NCI-H446 (cell line): ENCODE results near the gene FSD2.
"Not testable (repeated sequence)": the region's sequence is repeated elsewhere in the genome, so short reads cannot be mapped to it uniquely, and the experiment has no call there.

Source experiments
- DNase-seq, 2 experiments: peaks; one replicate each; lab custom pipeline; 2025; lab: John Stamatoyannopoulos, UW

Gene FSD2

GRCh38 chr15:82830427-82831173 is 24.7 kb upstream of the FSD2 start:
- DNase-seq, result no peak

GRCh38 chr15:82829234-82829633 is 23.4 kb upstream of the FSD2 start:
- DNase-seq, result no peak

DNA sequence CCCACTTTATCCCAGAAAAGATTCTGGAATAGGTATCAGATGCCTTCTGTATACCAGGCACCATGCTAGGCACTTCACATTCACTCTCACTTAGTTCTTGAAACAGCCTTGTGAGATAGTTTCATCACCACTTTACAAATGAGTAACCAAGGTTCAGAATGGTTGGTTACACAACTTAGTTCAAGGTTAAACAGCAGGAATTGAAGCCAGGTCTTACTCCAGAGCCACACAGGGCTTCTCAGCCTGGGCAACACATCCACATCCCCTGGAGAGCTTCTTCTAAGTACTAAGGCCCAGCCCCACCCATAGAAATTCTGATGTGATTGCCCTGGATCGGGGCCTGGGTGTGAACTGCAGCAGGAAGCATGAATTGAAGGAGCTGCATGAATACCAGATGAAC is 22.2 kb upstream of the FSD2 start:
- DNase-seq, result no peak

- DNase-seq, result no peak
Observed at GRCh38 chr15:82823049-82823448, 17.2 kb upstream of the FSD2 start.

DNA sequence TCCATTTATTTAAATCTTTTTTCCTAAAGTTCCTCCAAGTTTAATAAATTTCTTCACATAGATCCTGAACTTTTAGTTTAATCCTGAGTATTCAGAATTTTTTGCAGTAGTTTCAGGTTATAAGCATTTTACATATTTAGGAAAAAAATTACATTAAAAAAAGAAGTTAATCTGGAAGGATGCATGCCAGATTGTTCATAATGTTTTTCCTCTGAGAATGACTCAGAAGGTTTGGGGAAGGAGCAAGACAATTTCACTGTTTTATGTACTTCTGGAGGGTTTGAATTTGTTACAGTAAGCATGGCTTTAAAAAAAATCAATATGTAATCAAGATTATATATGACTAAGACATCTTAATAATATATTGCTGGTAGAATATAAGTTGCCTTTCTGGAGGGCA is 16.0 kb upstream of the FSD2 start:
- DNase-seq, result not testable (repeated sequence)

DNA sequence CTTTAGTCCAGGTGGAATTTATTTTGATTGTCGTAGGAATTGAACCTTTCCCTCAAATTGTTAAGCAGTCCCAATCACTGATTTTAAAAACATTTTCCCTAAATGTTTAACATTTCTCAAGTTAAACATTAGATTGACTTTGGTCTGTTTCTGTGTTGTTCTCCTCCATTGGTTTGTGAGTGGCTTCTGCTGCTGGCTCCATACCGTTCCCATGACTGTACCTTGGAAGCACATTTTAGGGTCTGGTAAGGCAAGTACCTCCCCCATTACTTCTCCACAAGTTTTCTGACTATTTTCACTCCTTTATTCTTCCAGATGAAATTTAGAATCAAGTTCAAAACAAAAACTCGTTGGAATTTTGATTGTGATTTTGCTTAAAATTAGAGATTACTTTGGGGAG is 15.5 kb upstream of the FSD2 start:
- DNase-seq, result not testable (repeated sequence)

DNA sequence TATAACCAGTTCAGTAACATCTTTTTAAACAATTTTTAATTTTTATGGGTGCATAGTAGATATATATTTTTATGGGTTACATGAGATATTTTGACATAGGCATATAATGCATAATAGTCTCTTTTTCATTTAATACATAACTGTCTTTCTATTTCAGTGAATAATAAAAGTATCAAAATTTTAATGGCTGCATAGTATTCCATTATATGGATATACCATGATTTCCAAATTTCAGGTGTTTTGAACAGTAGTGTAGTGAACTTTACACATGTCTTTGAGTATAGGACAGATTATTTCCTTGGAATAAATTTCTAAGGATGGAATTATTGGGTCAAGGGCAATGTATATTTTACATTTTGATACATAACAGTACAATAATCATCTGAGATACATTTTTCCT is 14.3 kb upstream of the FSD2 start:
- DNase-seq, result no peak

DNA sequence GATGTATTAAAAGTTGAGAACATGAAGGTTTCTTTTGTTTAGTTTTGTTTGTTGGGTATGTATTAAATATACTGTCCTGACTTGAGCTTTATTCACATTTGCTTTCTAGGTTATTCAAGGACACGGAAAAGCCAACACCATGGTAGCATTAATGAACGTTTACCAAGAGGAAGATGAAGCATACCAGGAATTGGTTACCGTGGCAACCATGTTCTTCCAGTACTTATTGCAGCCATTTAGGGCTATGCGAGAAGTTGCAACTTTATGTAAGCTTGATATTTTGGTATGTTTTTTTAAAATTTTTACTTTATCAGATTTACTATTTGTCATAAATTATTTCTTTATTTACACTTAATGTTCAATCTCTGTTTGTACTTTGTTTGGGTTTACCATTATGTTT is 7.1 kb upstream of the FSD2 start:
- DNase-seq, result peak in 1 of 2 experiments; percentile 16

DNA sequence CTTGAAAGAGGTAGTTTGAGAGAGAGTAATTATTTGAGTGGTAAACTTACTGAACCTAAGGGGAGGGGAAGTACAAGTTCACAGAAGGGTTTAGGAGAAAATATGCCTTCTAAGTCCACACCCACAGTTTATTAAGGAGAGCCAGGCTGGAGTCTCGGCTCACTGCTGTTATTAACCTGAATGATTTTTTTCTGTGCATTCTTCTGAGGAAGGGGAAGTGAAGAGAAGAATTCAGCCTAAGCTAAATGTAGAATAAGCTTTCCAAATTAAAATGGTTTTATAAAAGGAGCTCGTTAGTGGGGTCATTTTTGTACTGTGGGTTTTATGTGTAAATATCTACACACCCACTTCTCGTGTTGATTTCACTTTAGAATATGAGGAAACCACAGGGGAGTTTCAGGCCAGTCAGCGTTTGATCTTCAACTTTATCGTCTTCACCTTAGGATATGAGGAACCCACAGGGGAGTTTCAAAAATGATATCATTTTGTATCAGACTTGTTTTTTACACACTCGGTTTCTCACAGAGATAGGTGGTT is 5.1 kb upstream of the FSD2 start:
- DNase-seq, result no peak

DNA sequence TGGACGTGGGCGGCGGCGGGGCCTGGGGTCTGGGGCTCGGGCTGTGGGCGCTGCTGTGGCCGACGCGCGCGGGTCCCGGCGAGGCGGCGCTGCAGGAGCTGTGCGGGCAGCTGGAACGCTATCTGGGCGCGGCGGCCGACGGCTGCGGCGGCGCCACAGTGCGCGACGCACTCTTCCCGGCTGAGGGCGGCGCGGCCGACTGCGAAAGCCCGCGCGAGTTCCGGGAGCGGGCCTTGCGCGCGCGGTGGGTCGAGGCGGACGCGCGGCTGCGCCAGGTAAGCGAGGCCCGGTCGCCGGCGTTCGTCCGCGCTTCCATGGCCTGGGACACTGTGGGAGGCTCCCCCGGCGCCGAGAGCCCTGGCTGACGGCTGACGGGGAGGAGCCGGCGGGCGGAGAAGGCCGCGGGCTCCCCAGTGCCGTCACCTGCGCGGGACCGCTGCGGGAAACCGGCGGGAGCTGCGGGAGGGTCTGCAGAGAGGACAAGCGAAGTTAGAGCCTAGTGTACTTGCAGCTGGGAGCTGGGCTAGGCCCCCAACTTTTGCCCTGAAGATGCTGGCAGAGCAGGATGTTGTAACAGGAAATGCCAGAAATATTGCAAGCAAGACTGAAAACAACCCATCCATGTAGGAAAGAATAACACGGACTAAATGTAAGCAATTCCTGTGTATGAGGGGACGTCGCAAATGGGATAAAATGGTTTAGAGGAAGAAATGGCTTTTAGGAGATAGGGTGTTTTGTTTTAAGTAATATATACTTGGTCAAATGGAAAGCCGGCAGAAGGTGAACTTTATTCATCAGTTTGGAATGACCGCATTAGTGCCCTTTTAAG is 4.4 kb upstream of the FSD2 start:
- DNase-seq, result peak in 1 of 2 experiments; percentile 37

DNA sequence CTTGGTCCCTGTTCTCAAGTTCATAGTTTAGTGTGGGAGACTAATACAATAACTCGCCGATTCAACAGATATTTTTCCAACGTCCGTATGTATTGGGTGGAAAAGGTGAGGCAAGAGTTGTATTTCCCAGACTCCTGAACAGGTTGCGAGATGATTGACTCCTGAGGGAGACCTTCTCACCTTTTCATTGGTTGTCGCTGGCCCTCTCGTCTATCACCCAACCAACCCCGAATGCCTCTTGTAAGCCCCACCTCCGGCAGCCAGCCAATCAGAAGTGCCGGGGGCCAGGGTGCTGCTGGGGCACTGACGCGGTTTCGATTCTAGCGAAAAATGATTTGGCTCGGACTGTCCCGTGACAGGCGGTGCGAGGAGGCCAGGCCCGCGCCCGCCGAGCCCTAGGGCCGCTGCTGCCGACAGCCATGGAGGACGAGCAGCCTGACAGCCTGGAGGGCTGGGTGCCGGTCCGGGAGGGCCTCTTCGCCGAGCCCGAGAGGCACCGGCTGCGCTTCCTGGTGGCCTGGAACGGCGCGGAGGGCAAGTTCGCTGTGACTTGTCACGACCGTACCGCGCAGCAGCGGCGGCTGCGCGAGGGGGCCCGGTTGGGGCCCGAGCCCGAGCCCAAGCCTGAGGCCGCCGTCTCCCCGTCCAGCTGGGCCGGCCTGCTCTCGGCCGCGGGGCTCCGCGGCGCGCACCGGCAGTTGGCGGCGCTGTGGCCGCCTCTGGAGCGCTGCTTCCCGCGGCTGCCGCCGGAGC is 3.6 kb upstream of the FSD2 start, which contains the start of gene WHAMM:
WHAMM (plus strand) TSS at position 321 of the 753 bp plus-strand sequence; CDS start at position 420, 99 bp downstream.
- peak; percentile 96 for DNase-seq

GRCh38 chr15:82808634-82809041 is 2.8 kb upstream of the FSD2 start:
- no peak for DNase-seq

- DNase-seq, result no peak
Observed at GRCh38 chr15:82807920-82808633, 2.2 kb upstream of the FSD2 start.

DNA sequence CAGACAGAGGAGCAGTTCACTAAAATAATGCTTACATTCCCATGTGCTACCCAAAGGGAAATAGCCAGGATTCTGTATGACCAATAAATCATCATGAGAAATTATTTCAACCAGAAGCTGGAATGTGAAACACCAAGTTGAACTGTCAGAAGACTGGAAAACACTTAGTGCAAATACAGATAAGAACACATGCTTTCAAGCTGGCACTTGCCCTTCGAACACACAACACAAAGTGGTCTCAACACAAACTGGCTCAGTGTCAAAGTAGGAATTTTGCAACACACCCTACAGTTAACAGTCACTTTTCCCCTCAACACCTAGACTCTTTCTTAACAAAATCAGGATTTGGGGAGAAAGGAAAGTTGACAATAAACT is 1.3 kb downstream of the FSD2 start:
- no peak for DNase-seq

DNA sequence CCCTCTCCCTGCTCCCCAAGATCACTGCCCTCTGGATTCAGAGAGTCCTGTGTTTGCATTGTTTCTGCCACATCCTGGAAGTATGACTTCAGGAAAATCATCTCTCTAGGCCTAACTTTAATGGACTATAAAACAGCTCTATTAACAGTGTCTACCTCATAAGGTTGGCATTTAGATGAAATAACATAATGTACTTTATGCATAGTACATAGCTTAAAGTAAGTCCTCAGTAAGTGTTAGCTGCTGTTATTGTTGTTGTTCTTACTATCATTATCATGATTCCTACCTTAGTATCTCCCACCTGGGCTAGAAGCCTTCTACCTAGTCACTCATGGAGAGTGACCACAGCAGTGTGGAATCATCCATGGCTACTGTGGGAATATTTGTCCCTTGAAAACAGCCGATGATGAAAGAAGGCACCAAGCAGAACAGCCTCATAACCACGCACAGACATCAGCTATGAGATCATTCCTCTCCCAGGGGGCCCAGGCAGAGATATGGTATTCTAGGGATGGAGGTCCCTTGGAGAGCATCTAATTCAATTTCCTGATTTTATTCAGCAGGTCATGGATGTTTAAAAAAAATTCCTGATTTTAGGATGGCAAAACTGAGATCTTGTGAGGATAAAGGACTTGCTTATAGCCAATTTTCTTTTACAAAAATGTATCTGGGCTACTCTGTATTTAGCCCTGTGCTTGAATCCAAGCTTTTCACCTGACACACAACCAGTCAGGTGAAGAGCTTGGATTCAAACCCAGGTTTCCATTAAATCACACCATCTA is 1.9 kb downstream of the FSD2 start:
- no peak for DNase-seq

- no peak for DNase-seq
Observed at GRCh38 chr15:82802497-82802896, 3.4 kb downstream of the FSD2 start.

DNA sequence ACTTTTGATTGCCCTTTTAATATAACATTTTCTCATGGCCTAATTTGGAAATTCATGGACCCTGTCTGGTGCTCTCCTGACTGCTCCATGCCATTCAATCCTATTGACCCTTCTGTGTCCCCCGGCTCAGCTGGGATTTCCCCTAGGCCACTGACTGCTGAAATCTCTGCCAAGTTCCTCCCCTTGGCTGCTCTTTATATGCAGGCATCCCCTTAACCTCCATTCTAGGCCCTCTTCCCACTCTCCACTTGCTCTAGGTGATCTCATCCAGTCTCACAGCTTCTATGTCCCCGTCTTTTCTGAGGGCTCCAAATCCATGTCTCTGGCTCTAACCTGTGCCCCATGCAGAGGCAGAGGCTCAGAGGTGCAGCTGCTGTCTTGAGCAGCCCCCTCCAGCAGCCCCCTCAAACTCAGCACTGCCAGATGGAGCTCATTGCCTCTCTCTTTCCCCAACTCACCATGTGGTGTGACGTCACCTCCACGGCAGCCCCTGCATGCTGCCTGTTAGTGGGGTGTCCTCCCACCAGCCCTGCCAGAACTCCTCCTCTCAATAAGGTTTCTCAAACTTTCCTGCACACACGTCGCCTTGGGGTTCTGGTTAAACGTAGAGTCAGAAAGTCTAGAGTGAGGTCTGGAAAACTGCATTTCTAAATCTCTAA is 6.6 kb downstream of the FSD2 start:
- DNase-seq, result no peak

DNA sequence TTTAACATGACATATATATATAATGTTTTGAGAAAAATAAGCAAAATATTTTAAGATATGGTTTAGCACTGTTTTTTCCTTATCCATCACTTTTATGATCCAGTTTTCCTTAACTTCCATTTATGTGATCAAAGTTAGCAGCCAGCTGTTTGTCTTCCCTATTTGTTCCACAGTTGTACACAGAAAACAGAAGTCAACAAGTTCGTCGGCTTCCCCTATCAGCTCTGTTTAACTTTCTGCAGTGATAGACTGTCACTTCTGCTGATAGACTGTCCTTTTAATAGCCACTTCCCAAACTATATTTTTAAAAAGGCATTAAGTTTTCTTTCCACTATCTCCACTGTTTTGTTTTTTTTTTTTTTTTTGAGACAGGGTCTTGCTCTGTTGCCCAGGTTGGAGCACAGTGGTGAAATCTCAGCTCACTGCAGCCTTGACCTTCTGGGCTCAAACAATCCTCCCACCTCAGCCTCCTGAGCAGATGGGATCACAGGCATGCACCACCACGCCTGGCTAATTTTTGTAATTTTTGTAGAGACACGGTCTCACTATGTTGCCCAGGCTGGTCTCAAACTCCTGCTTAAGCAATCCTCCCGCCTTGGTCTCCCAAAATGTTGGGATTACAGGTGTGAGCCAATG is 7.2 kb downstream of the FSD2 start:
- DNase-seq, result no peak

- DNase-seq, result no peak
Observed at GRCh38 chr15:82798104-82798503, 7.8 kb downstream of the FSD2 start.

GRCh38 chr15:82793737-82794136 is 12.1 kb downstream of the FSD2 start:
- no peak for DNase-seq
